ENCODE results near the gene SRCIN1.

SRCIN1 gene

DNA sequence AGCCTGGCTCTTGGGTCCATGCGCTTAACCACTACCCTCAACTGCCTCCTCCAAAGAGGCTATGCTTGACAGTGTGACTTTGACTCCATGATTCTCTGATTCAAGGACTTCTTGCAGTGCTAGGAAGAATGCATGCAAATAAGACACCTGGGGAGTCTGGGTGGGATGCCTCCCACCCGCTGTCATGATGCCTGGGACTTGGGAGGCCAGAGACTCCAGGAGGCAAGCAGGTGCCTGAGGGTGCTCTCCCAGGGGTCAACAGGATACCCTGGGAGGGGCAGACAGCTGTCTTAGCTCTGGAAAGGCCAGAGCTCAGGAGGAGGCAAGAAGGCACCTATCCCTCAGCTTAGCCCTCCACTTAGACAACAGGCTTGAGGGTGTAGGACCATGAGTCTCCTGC lies 38.4 kb downstream of the SRCIN1 start:
- TF ChIP-seq, protein P1, sequence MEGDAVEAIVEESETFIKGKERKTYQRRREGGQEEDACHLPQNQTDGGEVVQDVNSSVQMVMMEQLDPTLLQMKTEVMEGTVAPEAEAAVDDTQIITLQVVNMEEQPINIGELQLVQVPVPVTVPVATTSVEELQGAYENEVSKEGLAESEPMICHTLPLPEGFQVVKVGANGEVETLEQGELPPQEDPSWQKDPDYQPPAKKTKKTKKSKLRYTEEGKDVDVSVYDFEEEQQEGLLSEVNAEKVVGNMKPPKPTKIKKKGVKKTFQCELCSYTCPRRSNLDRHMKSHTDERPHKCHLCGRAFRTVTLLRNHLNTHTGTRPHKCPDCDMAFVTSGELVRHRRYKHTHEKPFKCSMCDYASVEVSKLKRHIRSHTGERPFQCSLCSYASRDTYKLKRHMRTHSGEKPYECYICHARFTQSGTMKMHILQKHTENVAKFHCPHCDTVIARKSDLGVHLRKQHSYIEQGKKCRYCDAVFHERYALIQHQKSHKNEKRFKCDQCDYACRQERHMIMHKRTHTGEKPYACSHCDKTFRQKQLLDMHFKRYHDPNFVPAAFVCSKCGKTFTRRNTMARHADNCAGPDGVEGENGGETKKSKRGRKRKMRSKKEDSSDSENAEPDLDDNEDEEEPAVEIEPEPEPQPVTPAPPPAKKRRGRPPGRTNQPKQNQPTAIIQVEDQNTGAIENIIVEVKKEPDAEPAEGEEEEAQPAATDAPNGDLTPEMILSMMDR (IDR thresholded peaks at IDR 0.05; ENCODE audit: insufficient read depth, low read length, poor library complexity, severe bottlenecking), result no peak
- Histone ChIP-seq H3K4me3 (replicated peaks; ENCODE audit: low read depth, low read length) (no peak overlapping the region), H3K36me3 (ENCODE audit: control insufficient read depth, insufficient read depth, low read length) (no peaks in the 10 kb centered on the region), H3K27me3 (replicated peaks; ENCODE audit: control insufficient read depth, insufficient read depth, low read length) (peaks cover 2% of the 10 kb centered on the region)
- no peak for DNase-seq (ENCODE audit: extremely low read depth, insufficient read length)

DNA sequence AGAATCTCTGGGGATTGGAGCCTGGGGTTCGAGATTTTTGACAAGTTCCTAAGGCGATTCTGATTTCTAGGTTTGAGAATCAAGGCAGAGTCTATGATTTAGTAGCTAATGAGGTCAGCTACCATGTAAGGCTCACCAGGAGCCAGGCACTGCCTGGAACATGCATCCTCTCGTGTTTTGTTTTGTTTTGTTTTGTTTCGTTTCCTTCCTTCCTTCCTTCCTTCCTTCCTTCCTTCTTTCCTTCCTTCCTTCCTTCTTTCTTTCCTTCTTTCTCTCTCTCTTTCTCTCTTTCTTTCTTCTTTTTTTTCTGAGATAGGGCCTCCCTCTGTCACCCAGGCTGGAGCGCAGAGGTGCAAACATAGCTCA lies 39.1 kb downstream of the SRCIN1 start:
- Histone ChIP-seq H3K36me3 (ENCODE audit: control insufficient read depth, insufficient read depth, low read length) (no peaks in the 10 kb centered on the region), H3K4me3 (replicated peaks; ENCODE audit: low read depth, low read length) (no peak overlapping the region), H3K27me3 (replicated peaks; ENCODE audit: control insufficient read depth, insufficient read depth, low read length) (no peaks in the 10 kb centered on the region; the same call in none of the 2 replicates)
- no peak for DNase-seq (ENCODE audit: extremely low read depth, insufficient read length)
- TF ChIP-seq, protein P1 (IDR thresholded peaks at IDR 0.05; ENCODE audit: insufficient read depth, low read length, poor library complexity, severe bottlenecking), result no peak

DNA sequence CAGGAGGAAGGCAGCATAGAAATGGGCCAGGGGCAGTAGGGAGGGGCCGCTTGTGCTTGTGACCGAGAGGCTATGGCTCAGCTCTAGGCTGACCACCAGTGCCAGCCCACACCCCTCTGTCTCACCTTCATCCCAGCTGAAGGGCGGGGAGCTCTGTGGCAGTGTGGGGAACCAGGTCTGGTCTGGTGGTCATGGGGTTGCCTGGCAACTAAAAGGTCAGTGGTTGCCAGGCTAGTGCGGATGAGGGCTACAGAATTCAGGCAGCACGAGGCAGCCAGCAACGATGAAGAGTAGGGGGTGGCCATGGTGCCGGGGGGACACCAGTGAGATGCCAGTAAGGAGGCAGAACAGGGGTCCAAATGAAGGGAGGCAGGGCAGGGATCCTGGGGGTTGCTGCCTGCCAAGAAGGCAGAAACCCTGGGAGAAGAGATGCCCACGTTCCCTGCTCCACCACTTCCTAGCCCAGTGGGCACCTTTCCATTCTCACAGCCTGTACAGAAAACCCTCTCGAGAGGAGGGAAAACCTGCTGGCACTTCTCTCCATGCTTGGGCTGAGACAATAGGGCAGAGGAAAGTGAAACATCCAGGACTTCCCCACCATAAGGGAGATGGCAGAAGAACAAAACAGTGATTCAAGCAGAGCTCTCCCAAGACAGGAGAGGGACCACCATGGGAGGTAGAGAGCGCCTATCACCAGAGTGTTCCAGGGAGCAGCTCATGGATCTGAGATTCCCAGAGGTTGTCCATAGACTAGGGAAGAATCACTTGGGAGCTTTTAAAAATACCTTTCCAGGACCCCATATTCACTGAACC lies 39.7 kb downstream of the SRCIN1 start:
- Histone ChIP-seq H3K36me3 (ENCODE audit: control insufficient read depth, insufficient read depth, low read length) (no peaks in the 10 kb centered on the region), H3K4me3 (replicated peaks; ENCODE audit: low read depth, low read length) (no peak overlapping the region), H3K27me3 (replicated peaks; ENCODE audit: control insufficient read depth, insufficient read depth, low read length) (no peaks in the 10 kb centered on the region; the same call in none of the 2 replicates)
- no peak for DNase-seq (ENCODE audit: extremely low read depth, insufficient read length)
- TF ChIP-seq, protein P1 (IDR thresholded peaks at IDR 0.05; ENCODE audit: insufficient read depth, low read length, poor library complexity, severe bottlenecking), result no peak

DNA sequence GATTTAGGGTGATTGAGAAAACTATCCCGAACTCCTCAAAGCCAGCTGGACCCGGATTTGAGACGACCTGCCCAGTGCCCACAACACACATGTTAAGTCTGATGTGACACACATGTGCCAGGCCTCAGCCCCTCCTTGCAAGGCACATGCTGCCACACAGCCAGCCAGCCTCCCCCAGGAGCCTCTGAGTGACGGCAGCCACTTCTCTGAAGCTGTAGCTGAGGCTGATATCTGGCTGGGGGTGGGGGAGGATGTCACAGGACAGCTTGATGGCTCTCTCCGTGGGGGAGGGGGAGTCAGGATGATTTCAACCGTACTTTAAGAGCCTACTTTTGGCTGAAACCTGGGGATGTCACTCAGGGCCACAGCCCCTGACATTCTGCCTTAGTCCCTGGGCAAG lies 40.9 kb downstream of the SRCIN1 start:
- H3K4me3 ChIP-seq (replicated peaks; ENCODE audit: low read depth, low read length), result no peak overlapping the region
- TF ChIP-seq, protein P1 (IDR thresholded peaks at IDR 0.05; ENCODE audit: insufficient read depth, low read length, poor library complexity, severe bottlenecking), result no peak
- DNase-seq (ENCODE audit: extremely low read depth, insufficient read length), result no peak
- H3K27me3 ChIP-seq (replicated peaks; ENCODE audit: control insufficient read depth, insufficient read depth, low read length), result peaks cover 3% of the 10 kb centered on the region
- H3K36me3 ChIP-seq (ENCODE audit: control insufficient read depth, insufficient read depth, low read length), result no peaks in the 10 kb centered on the region

DNA sequence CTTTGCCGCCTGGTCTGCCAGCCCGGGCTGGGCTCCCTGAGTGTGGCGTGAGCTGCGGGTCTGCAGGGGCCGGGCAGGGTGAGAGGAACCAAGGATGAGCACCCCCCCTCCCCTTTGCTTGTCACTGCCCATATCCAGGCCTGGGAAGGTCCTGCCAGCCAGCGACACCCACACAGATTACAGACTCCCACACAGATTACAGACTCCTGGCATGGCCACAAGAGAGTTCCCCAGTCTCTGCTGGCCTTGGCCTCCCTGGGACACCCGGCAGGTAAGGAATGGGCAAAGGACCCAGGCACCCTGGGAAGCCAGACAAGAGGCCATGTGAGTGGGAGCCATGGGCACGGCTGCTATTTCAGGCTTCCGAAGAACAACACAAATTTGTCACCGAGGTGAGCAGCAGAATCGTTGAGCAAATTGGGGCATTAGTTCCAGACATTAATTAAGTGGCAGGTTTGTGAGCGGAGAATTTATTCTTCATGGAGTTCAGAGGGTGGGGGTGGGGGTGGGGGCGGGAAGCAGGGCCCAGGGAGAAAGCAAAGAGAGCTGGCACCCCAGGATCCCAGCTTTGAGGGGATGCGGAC lies 41.4 kb downstream of the SRCIN1 start:
- TF ChIP-seq, protein P1 (IDR thresholded peaks at IDR 0.05; ENCODE audit: insufficient read depth, low read length, poor library complexity, severe bottlenecking), result no peak

More for the DNA sequence above, 41.4 kb downstream of the SRCIN1 start:
- no peak for DNase-seq (ENCODE audit: extremely low read depth, insufficient read length)
- Histone ChIP-seq H3K4me3 (replicated peaks; ENCODE audit: low read depth, low read length) (no peak overlapping the region), H3K36me3 (ENCODE audit: control insufficient read depth, insufficient read depth, low read length) (no peaks in the 10 kb centered on the region), H3K27me3 (replicated peaks; ENCODE audit: control insufficient read depth, insufficient read depth, low read length) (peaks cover 3% of the 10 kb centered on the region)

Measured in GM06990 (cell line).